ENCODE measurements around the gene DEDD.
"Not testable (repeated sequence)": the region's sequence is repeated elsewhere in the genome, so short reads cannot be mapped to it uniquely, and the experiment has no call there.

Gene DEDD

DNA sequence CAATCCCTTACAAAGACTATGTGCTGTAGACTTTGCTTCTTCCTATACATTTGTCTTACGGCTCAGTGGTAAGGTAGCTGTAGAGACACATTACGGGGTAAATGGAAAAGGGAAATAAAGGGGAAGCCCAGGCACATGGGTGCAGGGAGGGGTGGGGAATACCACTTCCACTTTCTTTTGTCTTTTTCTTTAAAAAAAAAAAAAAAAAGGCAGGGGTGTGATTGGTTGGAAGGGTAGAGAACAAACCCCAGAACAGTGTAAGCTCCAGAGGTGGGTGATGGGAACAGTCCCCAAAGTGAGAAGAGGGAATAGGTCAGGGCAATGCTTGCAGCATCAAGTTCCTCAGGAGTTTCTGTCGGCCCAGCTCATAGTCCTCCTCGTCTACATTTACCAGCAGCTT, 10.6 kb downstream of the DEDD start:
- no peak for DNase-seq

DNA sequence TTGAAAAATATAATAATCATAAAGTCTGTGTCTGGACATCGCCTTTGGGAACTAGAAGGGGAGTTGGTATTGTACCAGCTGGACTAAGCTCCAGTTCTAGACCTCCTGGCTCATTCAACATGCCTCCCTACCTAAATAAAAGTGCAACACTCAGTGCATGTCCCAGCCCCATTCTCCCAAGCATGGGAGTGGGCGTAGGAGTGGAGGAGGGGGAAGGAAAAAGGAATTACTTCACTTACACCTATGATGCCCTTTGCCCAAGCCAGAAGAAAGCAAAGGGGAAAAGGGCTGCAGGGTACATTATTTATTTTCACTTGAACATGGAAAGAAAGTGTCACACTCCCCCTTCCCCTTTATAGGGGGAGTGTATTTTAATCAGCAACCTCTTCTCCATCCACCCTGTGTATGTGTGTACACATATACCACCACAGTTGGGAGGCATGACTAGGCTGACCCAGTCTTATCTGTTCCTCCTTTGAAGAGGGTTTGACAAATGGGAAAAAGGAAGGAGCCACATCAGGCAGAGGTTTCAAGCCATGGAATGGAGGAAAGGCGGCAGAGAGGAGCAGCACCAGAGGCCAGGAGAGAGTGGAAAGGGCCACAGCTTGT, 11.3 kb downstream of the DEDD start:
- DNase-seq = no peak

GRCh38 chr1:161119092-161119903, 13.2 kb downstream of the DEDD start:
- peak; percentile 83 for DNase-seq

DNA sequence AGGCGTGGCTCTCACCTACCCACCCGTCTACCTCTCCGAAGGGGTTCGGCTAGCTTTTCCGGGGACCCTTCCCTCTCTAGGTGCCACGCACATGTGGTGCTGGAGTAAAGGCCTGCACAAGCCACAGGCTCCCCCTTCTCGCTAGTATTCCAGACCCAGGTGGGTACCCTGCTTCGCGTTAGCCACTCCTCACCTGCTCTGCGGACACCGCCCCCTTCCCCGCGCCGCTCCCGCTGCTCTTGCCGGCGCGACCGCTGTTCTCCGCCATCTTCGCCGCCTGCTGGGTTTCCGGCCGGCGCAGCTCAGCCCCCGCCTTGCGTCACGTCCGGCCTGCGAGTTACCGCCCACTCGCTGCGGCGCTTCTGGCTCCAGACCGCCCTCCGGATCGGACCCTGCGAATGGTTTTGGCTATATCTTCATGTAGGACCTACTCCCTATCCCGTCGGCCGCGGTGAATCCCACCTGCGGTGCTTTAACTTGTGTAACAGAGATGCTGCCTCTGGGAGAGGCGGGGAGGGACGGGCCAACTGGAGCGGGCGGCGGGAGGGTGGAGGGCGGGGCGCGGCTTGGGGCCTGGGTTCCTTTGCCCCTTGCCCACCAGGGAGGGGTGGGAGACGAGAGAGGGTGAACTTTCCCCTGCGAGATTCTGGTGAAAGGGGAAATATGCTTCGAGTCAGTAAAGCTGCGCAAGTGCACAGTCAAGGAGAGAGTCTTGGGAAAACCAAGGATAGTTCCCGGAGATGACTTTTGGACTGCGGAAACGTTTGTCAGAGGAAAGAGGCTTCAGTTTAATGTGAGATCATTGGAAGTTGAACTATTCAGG, 14.5 kb downstream of the DEDD start, which contains the start of the genes NIT1 and PFDN2:
TSS of gene NIT1 (plus strand) at position 347 of the 823 bp plus-strand sequence. CDS start at position 419, 72 bp downstream.
TSS of gene PFDN2 (minus strand) at position 279 of the 823 bp plus-strand sequence. CDS start at position 268, 11 bp downstream.
- DNase-seq = peak; percentile 87

- not testable (repeated sequence) for DNase-seq
Measured at GRCh38 chr1:161115961-161116360, 16.5 kb downstream of the DEDD start.

DNA sequence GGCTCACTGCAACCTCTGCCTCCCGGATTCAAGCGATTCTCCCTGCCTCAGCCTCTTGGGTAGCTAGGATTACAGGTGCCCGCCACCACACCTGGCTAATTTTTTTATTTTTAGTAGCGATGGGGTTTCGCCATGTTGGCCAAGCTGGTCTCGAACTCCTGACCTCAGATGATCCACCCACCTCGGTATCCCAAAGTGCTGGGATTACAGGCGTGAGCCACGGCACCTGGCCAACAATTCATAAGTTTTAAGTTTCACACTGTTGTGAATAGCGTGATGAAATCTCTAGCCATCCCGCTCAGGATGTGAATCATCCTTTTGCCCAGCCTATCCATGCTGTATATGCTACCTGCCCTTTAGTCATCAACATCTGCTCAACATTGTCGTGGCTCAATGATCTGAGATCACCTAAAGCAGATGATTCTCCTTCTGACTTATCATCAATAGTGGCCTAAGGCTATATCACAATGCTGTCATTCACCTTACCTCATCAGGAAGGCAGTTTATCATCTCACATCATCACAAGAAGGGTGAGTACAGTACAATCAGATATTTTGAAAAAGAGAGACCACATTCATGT, 17.2 kb downstream of the DEDD start:
- peak; percentile 77 for DNase-seq

- no peak for DNase-seq
Measured at GRCh38 chr1:161114556-161114955, 17.9 kb downstream of the DEDD start.

DNA sequence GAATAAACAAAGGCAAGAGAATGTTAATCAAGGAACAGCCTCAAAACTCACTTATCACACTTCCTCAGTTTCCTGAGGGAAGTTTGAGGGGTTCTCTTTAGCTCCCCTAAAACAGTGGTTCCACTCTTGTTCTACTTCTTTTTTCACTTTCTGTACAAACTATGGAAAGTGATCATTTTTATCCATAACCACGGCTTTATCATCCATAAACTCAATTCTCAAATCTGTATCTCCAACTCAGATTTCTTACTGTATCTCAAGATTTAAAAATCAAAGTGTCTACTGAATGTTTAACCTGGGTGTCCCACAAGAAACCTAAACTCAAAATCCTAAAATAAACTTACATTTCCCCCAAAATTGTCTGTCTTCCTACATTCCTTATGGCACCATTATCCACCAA, 18.6 kb downstream of the DEDD start:
- no peak for DNase-seq

DNA sequence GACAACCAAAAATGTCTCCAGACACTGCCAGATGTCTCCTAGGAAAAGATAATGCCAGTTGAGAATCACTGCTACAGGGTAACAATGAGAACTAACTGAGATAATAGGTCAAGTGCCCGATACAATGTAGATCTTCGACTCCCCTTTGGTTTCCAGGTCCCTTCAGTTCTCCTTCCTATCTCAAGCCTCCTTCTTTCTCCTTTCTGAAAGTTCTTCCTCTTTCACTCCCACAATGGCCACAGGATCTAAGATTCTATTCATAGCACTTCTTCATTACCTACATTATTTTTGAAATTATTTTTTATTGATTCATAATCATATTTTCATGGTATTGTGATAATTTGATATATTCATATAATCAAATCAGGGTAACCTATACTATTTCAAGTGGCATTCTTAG, 20.9 kb downstream of the DEDD start:
- DNase-seq = no peak

GRCh38 chr1:161111117-161111516, 21.4 kb downstream of the DEDD start:
- DNase-seq = no peak

GRCh38 chr1:161106431-161106830, 26.0 kb downstream of the DEDD start:
- DNase-seq = no peak

- DNase-seq = no peak
Measured at GRCh38 chr1:161100556-161100955, 31.9 kb downstream of the DEDD start.

DNA sequence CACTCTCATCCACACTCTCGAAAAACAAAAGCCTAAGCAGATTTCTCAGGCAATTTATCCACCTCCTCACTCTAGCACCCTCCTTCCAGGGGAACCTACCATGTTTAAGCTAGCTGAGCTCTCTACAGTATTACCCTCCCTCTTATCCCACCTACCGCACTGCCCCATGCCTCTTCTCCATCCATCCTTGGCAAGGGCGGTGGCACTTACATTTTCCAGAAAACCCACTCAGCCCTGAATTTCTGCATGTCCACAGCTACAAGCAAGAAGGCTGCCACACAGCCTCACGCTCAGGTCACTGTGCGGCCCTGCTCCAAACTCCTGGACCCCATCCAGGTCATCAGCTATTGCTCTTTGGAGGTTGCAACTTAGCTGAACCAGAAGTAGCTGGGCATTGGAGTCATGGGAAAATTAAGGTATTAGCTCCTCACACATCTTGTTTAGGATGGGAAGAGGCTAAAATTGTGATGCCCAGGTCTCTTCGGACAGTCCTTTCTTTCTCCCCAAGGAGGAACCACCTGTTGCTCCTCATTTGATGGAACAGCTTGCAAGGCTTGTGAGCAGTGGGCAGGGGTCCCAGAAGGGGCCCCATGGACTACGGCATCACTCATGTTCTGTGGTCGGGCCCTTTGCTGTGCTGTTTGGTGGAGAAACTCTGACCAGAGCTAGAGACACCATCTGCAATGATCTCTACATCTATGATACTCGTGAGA, 33.2 kb downstream of the DEDD start:
- DNase-seq = no peak

DNA sequence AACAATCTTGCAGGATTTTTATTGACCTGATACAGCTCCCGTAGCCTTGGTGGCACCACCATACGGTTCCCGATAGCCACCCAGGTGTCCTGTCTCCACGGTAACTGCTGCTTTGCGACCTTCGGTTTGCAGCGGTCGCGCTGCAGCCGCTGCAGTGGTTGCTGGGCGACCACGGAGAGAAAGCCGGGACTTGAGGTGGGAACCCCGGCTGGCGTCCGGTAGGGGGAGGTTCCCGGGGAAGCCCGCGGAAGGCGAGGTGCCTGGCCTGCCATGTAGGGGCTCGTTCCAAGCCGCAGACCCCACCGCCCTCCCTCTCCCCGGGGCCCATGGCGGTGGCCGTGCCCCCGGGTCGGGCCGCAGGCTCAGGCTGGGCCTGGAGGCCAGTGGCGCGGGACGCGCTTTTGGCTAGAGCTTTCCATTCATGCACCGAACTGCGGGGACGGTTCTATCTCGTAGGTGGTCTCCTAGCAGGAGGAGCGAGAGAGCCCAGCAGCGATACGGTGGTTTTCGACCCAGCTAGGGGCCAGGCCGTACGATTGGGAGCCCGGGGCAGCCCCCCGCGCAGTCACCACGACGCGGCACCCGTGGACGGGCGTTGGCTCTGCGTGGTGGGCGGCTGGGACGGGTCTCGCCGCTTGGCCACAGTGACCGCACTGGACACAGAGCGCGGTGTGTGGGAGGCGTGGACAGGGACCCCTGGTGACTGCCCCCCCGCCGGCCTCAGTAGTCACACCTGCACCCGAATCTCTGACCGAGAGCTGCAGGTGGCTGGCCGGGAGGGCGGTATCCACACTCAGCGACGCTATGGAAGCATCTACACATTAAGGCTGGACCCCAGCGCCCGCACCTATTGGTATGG, 34.0 kb downstream of the DEDD start, which contains the start of gene KLHDC9:
TSS of gene KLHDC9 (plus strand) at position 152 of the 859 bp plus-strand sequence. CDS start at position 327, 175 bp downstream.
- peak; percentile 79 for DNase-seq

- no peak for DNase-seq
Measured at GRCh38 chr1:161096530-161096929, 35.9 kb downstream of the DEDD start.

GRCh38 chr1:161096015-161096414, 36.5 kb downstream of the DEDD start:
- no peak for DNase-seq

- DNase-seq = no peak
Measured at GRCh38 chr1:161095230-161095629, 37.2 kb downstream of the DEDD start.

DNA sequence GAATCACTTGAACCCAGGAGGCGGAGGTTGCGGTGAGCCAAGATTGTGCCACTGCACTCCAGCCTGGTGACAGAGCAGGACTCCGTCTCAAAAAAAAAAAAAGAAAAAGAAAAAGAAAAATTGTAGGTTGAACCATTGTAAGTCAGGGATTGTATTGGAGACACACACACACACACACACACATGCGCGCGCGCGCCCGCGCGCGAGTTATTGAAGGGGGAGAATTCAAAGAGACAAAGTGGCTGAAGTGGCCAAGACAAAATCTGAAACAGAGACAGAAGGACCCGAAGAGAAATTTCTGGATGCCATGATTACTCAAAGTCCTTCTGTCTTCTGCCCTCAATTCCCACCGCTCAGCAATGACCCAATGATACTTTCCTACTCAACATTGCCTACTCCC, 38.0 kb downstream of the DEDD start:
- DNase-seq = no peak

GRCh38 chr1:161092621-161093028, 39.8 kb downstream of the DEDD start:
- peak; percentile 68 for DNase-seq

DNA sequence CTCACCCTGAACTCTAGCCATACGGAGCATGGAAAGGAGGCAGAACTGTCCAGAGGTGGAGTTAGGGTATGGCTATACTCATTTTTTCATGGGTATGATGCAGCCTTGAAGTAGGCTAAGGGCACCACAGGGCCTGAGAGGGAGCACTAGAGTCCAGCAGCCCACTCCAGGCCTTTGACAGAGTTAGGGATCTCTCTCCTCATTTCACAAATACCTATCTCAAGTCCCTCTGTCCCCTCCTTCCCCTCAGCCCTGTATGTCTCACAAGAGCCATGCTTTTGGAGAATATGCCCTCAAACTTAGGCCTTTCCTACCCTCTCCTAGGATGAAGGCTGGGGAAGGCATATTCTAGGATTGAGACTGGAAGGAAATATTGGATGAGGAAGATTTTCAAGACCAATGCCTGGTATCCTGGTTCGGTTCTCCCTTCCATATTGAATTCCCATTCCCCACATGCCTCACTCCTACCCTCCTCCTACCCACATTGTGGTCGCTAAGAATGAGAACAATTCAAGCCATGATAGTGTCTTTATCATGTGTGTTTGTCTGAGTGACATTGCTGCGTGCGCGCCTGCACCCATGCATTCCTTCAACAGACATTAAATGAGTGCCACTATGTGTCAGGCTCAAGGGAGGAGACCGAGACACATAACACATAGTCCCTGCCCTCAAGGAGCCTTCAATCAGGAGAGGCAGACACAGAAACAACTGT, 40.5 kb downstream of the DEDD start:
- no peak for DNase-seq

GRCh38 chr1:161091093-161091492, 41.4 kb downstream of the DEDD start:
- no peak for DNase-seq

All from stimulated activated CD4-positive, alpha-beta T cell treated with anti-CD3 and anti-CD28 coated beads, Interleukin-1b, Interleukin-23, amount 100 ng/mL, for 48 hours (primary cell).